Neutrophil (primary cell): ENCODE data around the gene PPP6R2.

Experiments
- H3K27ac ChIP-seq: fragments of 200-600 bp; sonication (generic); 2 replicates; pipeline ENCODE4 v1.5.1; 2016; ENCODE audit warnings: mild to moderate bottlenecking, moderate library complexity
- H3K27me3 ChIP-seq: fragments of 200-600 bp; sonication (generic); 2 replicates; pipeline ENCODE4 v1.6.0; 2016; ENCODE audit warnings: mild to moderate bottlenecking
- H3K36me3 ChIP-seq: fragments of 200-600 bp; sonication (generic); 2 replicates; pipeline ENCODE4 v1.5.1; 2017
- H3K4me1 ChIP-seq, 2 experiments: fragments of 200-600 bp in 1 of 2; sonication (generic) in 1 of 2; 1 replicate in 1 of 2; 2 replicates in 1 of 2; pipeline versions ENCODE4 v1.5.1 to v1.6.1; 2013 to 2016; ENCODE audit warnings: low read depth in 1 of 2, low read length in 1 of 2, mild to moderate bottlenecking in 1 of 2, moderate library complexity in 1 of 2; ENCODE audit not compliant: control insufficient read depth in 1 of 2, insufficient read depth in 1 of 2
- H3K4me3 ChIP-seq, 2 experiments: fragments of 200-600 bp in 1 of 2; sonication (generic) in 1 of 2; 1 replicate in 1 of 2; 2 replicates in 1 of 2; pipeline ENCODE4 v1.5.1; 2013 to 2016; ENCODE audit warnings: low read depth in 1 of 2, low read length in 1 of 2, mild to moderate bottlenecking in 1 of 2, moderate library complexity in 1 of 2
- H3K9me3 ChIP-seq: fragments of 200-600 bp; sonication (generic); 2 replicates; pipeline ENCODE4 v1.5.1; 2016
- TF ChIP-seq, protein P1 (sequence below): fragments of 200-600 bp; sonication (generic); IDR thresholded peaks from 2 replicates; pipeline ENCODE4 v1.5.1; 2016; ENCODE audit warnings: antibody characterized with exemption

Gene PPP6R2

GRCh38 chr22:50347157-50347556, 4.0 kb downstream of the PPP6R2 start:
- no peaks in the 10 kb centered on the region for H3K9me3 ChIP-seq
- TF ChIP-seq, protein P1, sequence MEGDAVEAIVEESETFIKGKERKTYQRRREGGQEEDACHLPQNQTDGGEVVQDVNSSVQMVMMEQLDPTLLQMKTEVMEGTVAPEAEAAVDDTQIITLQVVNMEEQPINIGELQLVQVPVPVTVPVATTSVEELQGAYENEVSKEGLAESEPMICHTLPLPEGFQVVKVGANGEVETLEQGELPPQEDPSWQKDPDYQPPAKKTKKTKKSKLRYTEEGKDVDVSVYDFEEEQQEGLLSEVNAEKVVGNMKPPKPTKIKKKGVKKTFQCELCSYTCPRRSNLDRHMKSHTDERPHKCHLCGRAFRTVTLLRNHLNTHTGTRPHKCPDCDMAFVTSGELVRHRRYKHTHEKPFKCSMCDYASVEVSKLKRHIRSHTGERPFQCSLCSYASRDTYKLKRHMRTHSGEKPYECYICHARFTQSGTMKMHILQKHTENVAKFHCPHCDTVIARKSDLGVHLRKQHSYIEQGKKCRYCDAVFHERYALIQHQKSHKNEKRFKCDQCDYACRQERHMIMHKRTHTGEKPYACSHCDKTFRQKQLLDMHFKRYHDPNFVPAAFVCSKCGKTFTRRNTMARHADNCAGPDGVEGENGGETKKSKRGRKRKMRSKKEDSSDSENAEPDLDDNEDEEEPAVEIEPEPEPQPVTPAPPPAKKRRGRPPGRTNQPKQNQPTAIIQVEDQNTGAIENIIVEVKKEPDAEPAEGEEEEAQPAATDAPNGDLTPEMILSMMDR: no peak
- H3K36me3 ChIP-seq: peaks cover 8% of the 10 kb centered on the region
- peak overlapping the region; percentile 45 for H3K27ac ChIP-seq
- H3K4me1 ChIP-seq: peaks cover 8% of the 10 kb centered on the region in 2 experiments
- H3K4me3 ChIP-seq: no peak overlapping the region
- no peaks in the 10 kb centered on the region for H3K27me3 ChIP-seq

DNA sequence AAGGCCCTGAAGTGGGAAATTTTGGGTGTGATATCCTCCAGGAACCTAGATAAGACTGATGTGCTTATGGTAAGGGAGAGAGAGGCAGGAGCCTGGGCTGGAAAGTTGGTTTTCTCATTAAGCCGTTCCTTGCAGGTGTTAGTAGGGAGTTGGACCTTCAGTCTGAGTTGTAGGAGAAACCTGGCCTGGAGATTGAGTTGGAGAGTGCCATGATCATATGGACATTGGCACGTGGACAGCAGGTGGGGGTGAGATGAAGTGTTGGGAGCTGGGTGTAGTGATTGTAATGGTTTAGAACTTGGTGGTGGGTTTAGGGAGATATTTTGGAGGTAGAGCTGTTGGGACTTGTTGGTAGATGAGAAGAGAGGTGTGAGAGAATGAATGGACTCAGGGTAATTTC, 4.9 kb downstream of the PPP6R2 start:
- no peak overlapping the region for H3K27ac ChIP-seq
- H3K4me3 ChIP-seq: no peak overlapping the region
- TF ChIP-seq, protein P1: no peak
- no peaks in the 10 kb centered on the region for H3K27me3 ChIP-seq
- peaks cover 17% of the 10 kb centered on the region for H3K36me3 ChIP-seq
- no peaks in the 10 kb centered on the region for H3K4me1 ChIP-seq
- no peaks in the 10 kb centered on the region for H3K9me3 ChIP-seq

- H3K27ac ChIP-seq: no peak overlapping the region
- H3K4me1 ChIP-seq: no peaks in the 10 kb centered on the region
- TF ChIP-seq, protein P1: no peak
- H3K36me3 ChIP-seq: peaks cover 31% of the 10 kb centered on the region
- no peak overlapping the region for H3K4me3 ChIP-seq
- no peaks in the 10 kb centered on the region for H3K27me3 ChIP-seq
- no peaks in the 10 kb centered on the region for H3K9me3 ChIP-seq
Observed at GRCh38 chr22:50356186-50356585, 13.1 kb downstream of the PPP6R2 start.

GRCh38 chr22:50357222-50357621, 14.1 kb downstream of the PPP6R2 start:
- H3K4me1 ChIP-seq: no peaks in the 10 kb centered on the region
- no peak overlapping the region for H3K27ac ChIP-seq
- H3K4me3 ChIP-seq: no peak overlapping the region
- H3K36me3 ChIP-seq: peaks cover 31% of the 10 kb centered on the region
- no peaks in the 10 kb centered on the region for H3K27me3 ChIP-seq
- TF ChIP-seq, protein P1: no peak
- no peaks in the 10 kb centered on the region for H3K9me3 ChIP-seq

GRCh38 chr22:50357756-50358155, 14.6 kb downstream of the PPP6R2 start:
- no peaks in the 10 kb centered on the region for H3K27me3 ChIP-seq
- no peaks in the 10 kb centered on the region for H3K9me3 ChIP-seq
- no peaks in the 10 kb centered on the region for H3K4me1 ChIP-seq
- peaks cover 29% of the 10 kb centered on the region for H3K36me3 ChIP-seq
- H3K4me3 ChIP-seq: no peak overlapping the region
- TF ChIP-seq, protein P1: no peak
- H3K27ac ChIP-seq: no peak overlapping the region

DNA sequence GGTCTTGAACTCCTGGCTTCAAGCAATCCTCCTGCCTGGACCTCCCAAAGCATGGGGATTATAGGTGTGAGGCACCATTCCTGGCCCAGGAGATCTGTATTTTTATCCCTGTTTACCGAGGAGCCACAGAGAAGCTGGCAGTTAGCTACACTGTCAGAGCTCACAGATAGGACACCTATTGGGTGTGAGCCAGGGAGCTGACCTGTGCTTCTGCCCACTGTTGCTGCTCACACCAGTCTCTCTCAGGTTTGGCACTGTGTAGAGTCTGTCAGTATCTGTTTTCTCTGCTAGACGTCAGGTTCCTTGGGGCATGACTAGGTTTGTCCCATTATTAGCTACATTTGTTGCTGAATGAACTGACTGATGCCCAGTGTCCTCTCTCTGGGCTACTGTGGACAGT, 17.5 kb downstream of the PPP6R2 start:
- Histone ChIP-seq H3K27ac (no peak overlapping the region), H3K4me1 (no peaks in the 10 kb centered on the region), H3K27me3 (no peaks in the 10 kb centered on the region), H3K36me3 (peaks cover 21% of the 10 kb centered on the region), H3K9me3 (no peaks in the 10 kb centered on the region), H3K4me3 (no peak overlapping the region)
- TF ChIP-seq, protein P1: no peak
